Right renal pelvis (tissue), 4 donors: ENCODE data around the gene CGGBP1. TPM values are rescaled to one million over a fixed set of nuclear protein-coding genes. Genes with fewer than 3 reads are reported as not detected.

Experiments
- DNase-seq, 4 donors: peaks; one replicate each; pipeline ENCODE4 v3.0.0-alpha.2; 2013; ENCODE audit warnings: low read depth in 4 of 4, low spot score in 3 of 4, missing footprints in 1 of 4
- polyA plus RNA-seq, 4 donors: library from polyadenylated mRNA; unstranded; fragments of 120-200 nt; gene quantifications; one replicate each; pipeline ENCODE4 v1.2.1, GENCODE V29; 2013; ENCODE audit not compliant: insufficient read length in 4 of 4

CGGBP1 gene, protein sequence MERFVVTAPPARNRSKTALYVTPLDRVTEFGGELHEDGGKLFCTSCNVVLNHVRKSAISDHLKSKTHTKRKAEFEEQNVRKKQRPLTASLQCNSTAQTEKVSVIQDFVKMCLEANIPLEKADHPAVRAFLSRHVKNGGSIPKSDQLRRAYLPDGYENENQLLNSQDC
- polyA plus RNA-seq = 100 to 1,000 TPM; 133 to 180 (median 159) TPM

DNA sequence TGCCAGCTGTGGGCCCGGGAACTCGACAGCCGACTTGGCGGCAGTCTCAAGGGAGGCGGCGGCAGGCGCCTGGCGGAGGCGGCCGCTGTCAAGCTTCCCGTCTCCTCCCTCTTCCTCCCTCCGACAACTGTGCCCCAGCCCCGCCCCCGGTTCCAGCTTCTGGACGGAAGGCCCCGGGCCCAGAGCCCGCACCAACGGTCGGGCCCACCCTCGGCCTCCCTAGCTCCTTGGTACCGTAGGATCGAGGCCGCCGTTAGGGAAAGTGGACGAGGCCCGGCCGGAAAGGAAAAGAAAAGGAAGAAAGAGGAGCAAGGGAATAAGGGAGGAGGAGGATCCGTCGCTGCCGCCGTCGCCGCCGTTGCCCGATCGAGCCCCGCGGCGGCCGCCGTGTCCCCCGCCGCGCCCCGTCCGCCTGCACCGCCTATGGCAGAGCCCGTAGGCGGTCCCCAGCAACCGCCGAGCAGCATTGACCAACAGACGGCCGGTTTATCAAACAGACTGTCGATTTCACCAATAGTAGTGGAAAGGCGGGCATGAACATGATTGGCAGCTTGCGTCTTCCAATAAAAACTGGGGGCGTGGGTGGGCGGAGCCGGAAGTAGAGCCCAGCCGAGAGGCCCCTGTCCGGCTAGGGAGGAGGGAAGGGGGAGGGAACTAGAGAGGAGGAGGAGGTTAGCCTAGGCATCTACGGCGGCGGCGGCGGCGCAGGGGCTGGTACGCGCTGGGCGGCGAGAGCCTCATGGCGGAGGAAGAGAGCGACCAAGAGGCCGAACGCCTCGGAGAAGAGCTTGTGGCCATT lies at the start of gene CGGBP1, which contains the start of gene ZNF654:
TSS of gene CGGBP1 (minus strand) at position 425 of the 799 bp plus-strand sequence. CDS start 3,029 bp downstream, outside the sequence.
TSS of gene ZNF654 (plus strand) at position 675 of the 799 bp plus-strand sequence. CDS start at position 740, 65 bp downstream.
- peak; percentile 95 to 99 (median 98) for DNase-seq

DNA sequence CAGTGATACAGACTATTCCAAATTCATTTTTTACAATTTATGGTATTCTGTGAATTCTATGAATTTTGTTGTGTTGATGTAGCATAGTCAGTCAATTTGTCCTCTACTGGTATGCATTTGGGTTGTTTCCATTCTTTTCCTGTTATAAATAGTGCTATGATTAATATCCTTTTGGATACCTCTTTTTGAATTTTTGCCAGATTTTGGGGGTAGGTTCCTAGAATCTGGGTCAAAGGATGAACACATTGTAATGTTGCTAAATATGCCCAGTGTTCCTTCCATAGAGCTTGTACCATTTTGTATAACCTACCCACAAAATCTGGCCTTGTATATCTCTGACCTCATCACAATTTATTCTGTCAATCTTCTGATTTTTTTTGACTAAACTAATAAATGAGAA lies 46.5 kb upstream of the CGGBP1 start:
- DNase-seq = no peak

DNA sequence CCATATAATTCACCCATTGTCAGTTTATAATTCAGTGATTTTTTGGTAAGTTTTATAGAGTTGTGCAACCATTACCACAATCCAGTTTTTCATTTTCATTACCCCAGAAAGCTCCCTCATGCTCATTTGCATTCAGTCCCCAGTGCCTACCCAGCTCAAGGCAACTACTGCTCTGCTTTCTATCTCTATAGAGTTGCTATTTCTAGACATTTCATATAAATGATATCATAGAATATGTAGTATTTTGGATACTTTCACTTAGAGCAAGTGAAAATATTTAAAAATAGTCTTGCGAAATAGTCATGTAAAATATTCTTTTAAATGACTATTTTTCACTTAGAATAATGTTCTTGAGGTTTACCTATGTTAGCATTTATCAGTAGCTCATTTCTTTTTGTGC lies 42.3 kb upstream of the CGGBP1 start:
- DNase-seq = no peak

DNA sequence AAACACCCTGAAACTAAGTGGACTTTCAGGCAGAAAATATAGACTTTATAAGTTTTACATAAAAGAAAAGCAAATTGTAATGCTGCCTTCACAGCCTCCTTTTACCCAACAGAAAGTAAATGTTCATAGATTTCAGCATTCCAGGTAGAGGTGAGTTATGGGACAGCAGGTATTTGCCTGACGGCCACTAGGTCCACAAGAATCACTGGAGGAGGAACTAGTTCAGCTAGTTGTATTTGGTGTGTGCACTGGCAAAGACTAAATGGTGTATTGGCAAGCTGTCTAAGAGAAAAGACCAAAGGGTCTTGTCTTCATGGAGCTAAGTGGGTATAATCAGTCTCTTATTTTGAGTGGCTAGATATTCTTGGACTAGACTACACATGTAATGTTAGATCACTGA lies 34.5 kb upstream of the CGGBP1 start:
- no peak for DNase-seq

DNA sequence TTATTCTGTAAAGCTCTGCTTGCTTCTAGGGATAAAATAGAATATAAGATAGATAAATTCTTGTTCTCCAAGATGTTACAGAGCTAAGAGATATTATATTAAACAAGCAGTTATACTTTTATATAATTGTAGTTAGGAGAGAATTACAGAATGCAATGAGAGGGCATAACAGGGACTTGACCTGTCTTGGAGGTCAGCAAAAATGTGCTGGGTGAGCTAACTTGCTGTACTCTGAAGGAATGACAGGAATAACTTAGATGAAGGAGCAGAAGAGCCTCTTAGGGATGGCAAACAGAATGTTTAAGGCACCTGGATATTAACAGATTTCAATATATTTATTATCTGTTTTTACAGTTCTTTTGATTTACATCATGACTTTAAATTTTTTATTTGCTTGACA lies 33.5 kb upstream of the CGGBP1 start:
- no peak for DNase-seq

DNA sequence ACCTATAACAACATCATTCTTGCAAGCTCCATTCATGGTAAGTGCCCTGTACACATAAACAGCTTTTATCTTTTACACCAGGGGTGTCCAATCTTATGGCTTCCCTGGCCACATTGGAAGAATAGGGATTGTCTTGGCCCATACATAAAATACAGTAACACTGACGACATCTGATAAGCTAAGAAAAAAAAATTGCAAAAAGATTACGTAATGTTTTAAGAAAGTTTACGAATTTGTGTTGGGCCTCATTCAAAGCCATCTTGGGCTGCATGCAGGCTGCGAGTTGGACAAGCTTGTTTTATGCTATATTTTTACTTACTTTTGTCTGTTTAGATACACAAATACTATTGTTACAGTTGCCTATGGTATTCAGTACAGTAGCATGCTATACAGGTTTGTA lies 31.9 kb upstream of the CGGBP1 start:
- DNase-seq = no peak

DNA sequence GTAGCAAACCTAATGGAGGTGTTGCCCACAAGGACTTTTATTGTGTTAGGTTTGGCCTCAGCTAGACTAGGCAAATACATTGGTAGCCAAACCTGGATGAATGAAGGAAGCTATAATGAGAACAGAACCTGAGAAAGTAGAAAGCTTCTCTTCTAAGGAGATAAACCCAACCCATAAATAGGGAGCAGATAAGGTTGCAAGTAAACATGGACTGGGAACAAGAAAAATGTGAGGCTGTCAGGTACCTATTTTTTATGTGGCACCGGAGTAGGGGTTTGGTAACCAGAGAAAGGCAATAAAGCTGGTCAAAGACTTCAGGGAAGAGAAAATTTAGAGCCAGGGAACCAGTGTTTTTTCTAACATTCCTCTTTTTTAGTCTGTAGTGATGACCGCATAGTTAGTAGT lies 25.3 kb upstream of the CGGBP1 start:
- DNase-seq = peak in 2 of 4 donors; percentile 39 to 41

DNA sequence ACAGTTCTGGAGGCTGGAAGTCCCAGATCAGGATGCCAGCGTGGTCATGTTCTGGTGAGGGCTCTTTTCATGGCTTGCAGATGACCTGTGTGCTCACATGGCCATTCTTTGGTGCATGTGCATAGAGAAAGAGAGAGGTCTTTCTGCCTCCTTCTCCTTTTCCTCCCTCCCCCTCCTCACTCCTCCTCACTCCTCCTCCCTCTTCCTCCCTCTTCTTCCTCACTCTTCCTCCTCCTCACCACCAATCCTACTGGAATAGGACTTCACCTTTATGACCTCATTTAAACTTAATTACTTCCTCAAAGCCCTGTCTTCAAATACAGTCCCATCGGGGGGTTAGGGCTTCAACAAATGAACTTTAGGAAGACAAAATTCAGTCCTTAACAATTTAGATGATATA lies 24.0 kb upstream of the CGGBP1 start:
- no peak for DNase-seq

DNA sequence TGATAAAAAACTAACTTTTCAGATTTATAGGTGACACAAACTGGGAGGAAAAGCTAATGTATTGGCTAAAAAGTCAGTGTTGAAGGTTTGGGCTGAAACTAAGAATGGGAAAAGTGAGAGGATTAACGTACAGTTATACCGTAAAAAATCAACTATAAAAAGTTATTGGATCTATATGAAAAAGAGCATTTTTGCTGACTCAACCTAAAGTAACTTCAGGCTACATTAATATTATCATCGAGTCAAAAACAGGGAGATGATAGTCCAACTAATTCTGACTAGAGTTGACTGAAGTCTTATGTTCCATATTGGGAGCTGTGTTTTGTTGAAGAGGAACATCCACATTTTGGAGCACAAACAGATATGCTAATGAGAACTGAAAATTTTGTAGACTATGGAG lies 20.1 kb upstream of the CGGBP1 start:
- DNase-seq = no peak

DNA sequence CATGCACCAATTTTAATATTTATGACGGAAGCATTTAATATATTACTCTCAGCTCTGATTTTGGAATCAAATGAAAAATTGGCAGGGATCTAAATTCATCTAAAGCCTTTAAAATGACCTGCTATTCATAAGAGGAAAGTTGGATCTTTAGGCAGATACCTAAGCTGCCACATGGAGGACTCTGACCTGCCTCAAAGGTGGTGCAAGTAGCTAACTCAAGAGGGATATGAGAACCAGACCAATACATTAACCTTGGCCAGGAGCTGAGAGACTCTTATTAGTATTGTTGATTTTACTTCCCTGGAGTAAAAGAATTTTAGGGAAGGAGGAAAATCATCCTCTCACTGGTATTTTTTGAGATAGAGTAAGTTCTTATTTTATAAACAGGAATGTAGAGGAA lies 17.9 kb upstream of the CGGBP1 start:
- no peak for DNase-seq

DNA sequence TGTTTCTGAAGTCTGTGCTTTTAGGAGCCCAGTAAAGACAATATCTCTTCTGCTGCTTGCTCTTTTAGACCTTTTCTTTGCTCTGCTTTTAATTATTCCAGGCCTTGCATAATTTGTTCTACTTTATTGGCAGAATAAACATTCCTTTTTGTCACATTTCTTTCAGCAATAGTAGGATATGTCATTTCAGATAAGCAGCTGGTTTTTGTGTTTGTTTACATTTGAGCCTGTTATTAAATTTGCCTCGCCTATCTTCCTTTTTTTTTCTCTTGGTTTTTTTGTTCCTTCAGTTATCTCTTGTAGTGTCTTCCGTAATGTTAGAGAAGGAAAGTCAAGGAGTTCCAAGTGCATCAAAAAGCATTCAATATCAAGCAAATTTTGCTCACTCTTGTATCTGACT lies 16.7 kb upstream of the CGGBP1 start:
- DNase-seq = no peak

DNA sequence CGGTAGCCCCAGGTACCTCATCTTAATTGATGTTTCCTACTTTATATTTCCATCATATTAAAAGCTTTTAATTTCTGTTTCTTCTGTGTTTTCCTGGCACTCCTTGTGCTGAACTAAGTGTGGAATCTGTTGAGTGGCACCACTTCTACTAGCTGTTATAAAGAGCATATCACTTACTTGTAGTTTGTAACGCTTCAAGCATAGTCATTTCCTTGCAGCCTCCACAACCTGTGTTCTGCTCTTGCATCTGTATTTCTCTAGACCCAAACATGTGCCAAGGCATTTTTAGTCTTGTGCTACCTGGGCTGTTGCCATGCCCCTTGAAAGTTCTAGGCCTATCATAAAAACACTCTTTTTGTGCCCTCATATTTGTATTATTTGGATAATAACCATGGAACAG lies 16.3 kb upstream of the CGGBP1 start:
- no peak for DNase-seq

DNA sequence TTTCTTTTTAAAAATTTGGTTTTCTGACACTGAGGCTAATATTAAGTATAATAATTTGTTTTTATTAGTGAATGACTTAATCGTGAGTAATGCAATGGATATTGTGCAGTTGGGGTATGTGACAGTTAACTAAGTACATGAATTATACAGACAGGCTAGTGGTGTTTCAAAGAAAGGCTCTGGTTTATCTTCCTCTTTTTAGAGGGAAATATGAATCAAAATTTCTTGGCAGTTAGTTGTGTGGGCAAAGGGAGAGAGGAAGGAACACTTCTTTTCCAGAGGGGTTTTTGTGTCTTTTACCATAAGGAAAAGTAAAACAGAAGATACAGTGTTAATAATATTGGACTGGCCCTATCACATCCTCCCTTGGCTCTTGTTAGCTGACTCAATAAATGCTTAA lies 2.9 kb upstream of the CGGBP1 start:
- DNase-seq = no peak

DNA sequence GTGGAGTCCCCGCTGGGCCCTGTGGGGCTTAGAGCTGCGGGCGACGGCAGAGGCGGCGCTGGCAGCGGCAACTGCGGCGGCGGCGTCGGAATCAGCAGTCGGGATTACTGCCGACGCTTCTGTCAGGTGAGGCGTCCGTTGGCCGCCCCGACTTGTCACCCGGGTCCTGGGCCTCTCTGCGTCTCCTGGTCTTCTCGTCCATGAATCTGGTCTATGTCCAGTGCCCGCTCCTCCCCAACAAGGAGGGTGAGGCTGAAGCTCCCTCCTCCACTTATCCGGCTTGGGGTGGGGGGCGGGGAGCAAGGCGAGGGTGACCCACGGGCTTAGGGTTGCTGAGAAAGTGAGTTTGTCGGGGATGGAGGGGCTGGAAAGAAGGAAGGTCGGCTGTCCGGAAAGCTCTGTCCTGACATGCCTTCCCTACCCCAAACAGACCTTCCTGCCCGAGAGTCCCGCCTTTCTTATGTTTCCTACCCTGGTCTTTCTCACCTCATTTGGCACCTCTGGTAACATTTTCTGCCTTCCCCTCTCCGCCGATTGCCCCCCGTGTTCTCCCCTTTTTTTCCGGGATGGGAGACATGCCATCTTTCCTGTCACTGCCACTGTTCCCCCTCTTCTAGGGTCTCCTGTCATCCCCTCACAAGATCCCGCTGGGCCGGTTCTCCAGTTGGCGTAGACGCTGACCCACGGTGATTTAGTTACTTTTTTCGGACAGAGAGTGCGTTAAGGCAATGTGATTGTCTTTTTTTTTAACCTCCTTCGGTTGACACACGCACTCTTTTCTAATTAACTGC lies 770 bp upstream of the CGGBP1 start:
- DNase-seq = peak in 2 of 4 donors; percentile 8 to 33

DNA sequence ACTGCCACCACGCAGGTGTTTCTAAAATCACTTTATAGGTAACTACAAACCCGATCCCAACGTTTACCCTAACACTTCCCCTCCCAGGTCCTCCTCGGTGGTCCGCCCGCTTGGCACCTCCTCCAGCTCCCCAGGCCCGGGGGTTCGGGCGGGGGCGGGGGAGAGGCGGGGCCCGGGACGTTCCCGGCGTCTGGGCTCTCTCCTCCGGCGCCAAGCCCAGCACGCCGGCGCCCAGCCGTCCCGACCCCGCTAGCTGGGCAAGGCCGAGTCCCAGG lies 562 bp downstream of the CGGBP1 start:
- no peak for DNase-seq

DNA sequence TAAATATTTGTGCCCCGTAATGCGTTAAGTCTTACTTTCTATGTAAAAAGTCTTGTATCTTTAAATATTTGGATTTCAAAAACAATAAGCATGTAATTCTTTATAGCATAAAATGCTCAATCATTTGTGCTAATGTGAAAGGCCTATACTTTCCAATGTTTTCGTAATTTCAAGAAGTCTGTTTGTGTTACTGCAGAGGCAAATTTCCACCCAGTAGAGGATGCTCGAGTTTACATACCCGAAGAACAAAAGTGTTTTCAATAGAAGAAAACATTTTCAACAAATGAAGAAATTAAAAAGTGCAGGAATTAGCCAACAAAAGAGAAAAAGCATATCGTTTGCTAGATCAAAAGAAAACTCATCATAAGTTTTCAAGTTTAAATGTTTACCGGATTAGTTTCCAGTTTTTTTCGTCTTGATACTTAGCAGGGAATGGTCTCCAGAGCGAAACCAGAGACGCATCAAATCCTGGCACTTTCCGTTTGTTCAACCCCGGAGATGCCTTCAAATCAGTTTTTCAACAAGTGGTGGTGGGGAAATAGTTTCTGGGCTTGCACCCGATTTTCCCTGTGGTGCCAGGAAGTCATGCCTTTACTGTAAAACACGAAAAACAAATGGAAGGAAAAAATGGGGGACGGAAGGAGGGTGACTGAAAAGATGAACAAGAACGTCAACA lies 1.0 kb downstream of the CGGBP1 start:
- DNase-seq = peak in 2 of 4 donors; percentile 9 to 31

DNA sequence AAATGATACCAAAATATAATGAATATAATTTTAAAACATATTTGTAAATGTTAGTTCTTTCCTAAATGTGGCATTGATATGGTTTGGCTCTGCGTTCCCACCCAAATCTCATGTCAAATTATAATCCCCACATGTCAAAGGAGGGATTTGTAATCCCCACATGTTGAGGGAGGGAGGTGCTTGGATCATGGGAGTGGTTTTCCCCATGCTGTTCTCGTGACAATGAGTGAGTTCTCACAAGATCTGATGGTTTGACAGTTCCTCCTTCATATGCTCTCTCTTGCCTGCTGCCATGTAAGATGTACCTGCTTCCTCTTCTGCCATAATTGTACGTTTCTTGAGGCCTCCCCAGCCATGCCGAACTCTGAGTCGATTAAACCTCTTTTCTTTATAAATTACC lies 12.0 kb downstream of the CGGBP1 start:
- no peak for DNase-seq

DNA sequence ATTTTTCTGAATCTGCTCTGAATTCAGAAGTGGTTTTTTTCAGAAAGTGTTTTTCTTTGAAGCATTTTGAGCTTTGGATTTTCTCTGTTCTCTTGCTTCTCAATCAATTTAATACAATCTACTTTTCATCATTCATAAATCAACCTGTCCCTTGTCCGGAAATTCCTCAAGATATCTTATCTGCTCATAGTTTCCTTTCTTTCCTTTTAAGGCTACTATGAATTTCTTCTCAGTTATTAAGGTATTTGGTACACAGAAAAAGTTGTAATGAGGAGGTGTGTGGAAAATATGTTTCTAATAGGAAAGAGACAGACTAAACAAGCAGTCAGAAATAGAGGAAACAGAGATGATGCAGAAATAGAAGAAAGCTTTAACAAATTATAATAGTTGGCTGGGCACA lies 14.4 kb downstream of the CGGBP1 start:
- no peak for DNase-seq

DNA sequence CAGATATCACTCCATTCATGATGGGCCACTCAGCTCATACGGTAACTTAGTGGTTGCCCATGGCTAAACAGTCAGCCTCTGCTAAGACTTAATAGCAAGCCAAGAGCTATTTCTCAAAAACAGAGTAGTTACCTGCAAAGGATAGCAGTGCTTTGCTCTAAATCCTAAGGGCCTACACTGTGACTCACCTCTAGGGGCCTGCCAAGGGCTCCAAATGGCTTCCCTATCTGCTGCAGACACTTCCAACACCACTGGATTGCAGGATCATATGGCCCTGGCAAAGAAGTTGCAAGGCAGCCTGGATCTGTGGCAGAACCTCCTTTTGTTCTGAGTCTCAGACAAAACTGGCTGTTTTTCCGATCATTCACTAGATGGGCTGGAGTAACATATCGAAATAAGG lies 17.8 kb downstream of the CGGBP1 start:
- DNase-seq = no peak

DNA sequence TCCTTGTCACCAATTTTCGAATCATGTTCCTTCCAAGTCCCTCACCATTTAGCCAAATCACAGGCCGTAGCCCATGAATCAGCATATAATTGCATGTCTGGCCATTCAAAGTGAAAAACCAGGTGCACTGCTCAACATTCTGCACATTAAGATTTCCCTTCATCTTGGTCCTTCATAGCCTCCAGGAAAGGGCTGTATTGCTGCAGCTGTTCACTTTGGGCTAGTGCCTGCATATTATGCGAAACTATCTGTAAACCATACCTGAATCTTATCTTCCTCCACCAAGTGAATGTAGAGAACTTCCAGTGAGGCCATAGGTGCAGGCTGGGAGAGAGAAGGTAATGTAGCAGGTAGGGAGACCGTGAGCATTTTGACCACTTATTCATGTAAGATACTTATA lies 18.3 kb downstream of the CGGBP1 start:
- DNase-seq = no peak

DNA sequence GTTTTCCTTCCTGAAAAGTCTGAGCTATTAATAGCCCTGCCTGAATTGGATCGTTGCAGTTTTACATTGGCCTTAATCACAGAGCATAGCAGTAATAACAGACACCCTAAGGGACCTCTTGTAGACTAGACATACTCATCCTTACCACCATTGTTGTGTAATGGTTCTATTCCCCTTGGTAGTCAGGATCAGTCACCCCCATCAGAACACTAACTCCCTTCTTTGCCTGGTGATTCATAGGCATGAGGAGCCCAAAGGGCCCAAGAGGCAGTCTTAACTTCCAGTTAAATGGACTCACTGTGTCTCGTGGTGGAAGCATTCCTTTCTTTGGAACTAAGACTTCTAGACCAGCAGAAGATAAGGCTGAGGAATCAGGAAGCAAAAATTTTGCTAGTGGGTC lies 20.2 kb downstream of the CGGBP1 start:
- DNase-seq = no peak
